ENCODE measurements around the gene C9orf57.

DNA sequence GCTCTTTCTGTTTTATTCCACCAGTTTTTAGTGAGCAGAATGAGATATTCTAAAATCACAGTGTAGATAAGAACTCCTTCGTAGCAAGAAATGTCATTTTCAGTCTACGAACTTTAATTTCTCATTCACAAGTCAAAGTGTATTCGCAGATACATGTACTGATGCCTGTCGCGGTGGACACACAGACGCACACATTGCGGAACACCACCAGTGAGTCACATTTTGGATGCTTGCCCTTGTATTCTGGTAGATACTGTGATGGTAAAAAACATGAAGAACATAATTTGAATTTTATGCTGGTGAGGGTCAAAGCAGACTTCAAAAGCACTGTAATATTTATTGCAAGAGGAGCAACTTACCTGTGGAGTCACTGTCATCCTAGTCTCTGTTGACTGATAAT, 4.7 kb upstream of the C9orf57 start:
- TF ChIP-seq GATA2 (IDR thresholded peaks at IDR 0.05; ENCODE audit: low read depth, low read length) (no peak), GATA3 (IDR thresholded peaks at IDR 0.05; ENCODE audit: low read depth, low read length) (no peak)
